GM19397 (cell line): Measurements from ENCODE around the gene ZBTB1.
A peak's percentile ranks its signal among the peaks of the same experiment; 100 is the strongest.
"Not testable (repeated sequence)": the region's sequence is repeated elsewhere in the genome, so short reads cannot be mapped to it uniquely, and the experiment has no call there.

ENCODE experiments used
- ATAC-seq: cut with Tn5 transposase; IDR thresholded peaks from one replicate; pipeline ENCODE4 v1.9.1; 2021; ENCODE audit warnings: mild to moderate bottlenecking, moderate library complexity; ENCODE audit not compliant: unreplicated experiment

The ZBTB1 gene

DNA sequence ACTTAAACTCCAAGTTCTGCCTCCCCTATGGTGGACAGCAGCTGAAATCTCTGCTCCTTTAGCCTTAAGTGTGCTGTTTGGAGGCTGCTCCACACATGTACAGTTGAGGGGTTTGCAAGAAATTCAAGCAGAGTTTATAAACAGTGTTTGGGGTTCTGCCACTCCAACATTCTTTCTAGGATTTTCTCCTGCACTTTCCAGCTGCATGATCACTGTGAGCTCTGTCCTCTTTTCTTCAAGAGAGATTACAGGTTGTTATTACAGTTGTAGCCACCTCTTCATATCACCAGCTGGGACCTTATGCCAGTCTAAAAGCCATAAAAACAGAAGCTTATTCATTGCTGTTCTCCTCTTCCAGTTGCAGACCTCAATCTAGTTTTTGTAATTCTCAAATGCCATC is 9.3 kb upstream of the ZBTB1 start:
- no peak for ATAC-seq

DNA sequence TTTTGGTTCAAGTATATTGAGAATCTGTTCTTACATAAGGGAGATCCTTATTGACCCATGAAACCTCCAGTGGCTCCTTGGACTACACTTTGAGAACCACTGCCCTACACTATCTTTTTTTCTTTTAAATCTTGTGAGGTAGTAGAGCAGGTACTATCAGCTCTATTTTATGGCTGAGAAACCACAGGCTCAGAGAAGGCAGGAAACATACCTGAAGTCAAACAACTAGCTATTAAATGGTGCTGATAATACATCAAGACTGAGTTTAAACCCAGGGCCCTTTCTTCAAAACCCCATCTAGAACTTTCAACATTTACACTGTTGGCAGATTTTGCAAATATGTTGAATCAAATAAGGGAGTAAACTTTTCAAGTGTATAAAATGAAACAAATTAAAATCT is 7.8 kb upstream of the ZBTB1 start:
- no peak for ATAC-seq

- ATAC-seq: no peak
Measured at GRCh38 chr14:64500088-64500487, 4.5 kb upstream of the ZBTB1 start.

DNA sequence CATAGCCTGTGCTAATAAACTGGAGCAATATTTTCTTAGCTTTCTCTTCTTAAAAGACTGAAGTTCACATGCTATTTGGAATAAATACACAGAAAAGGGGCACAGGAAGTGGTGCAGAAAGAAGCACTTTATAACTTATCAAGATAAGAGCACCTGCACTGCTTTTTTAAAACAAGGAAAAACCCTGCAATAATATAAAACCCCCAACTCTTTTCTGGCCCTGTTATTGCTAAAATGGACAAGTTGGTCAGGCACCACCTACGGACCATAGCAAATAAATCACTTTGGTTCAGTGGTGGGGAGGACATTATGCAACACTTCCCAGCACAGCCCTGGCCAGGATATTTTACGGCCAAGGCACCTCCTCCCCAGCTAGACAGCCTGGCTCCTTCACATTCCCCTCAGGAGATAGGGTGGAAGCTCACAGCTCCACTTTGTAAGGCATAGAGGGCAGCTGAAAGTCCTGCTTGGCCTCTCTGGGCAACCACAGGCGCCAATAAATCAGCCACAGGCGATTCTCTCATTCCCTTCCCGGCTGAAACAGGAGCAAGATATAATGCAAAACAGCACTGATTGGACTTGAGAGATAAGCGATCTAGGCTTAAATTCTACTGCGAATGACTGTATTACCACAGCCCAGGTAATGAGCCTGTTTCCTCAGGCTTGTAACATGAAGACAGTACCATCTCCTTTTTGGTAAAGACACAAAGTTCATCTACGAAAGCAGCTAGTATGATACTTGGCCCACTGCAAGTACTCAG is 3.0 kb upstream of the ZBTB1 start:
- no peak for ATAC-seq

DNA sequence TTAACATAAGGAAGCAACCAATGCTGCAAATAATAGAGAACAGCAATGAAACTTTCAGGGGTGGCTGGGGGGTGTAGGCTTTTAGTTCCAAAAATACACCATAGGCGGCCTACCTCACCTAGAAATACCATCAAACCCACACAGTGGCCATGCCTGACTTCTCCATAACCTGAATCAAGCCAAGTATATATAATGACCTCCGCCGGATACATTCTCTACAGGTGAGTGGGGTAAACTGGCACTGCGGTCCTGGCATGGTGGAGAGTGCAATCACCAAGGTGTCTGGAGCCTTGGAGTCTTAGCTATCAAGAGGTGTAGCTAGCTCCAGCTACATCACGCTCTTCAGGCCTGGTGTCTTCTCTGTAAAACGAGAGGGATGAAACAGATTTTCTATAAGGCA is 2.1 kb upstream of the ZBTB1 start:
- ATAC-seq: no peak

- peak; percentile 6 for ATAC-seq
Measured at GRCh38 chr14:64502887-64503433, 1.6 kb upstream of the ZBTB1 start.

- ATAC-seq: peak; percentile 60
Measured at GRCh38 chr14:64503434-64504309, 898 bp upstream of the ZBTB1 start, which contains the start of gene ZBTB25. ZBTB25 (minus strand) TSS chr14:64503838; CDS start chr14:64490533, 13,305 bp downstream.

- ATAC-seq: peak; percentile 29
Measured at GRCh38 chr14:64504897-64505794, 576 bp downstream of the ZBTB1 start.

GRCh38 chr14:64506721-64507120 is 2.2 kb downstream of the ZBTB1 start:
- ATAC-seq: no peak

GRCh38 chr14:64507376-64508156 is 3.0 kb downstream of the ZBTB1 start:
- ATAC-seq: no peak

GRCh38 chr14:64508215-64508776 is 3.7 kb downstream of the ZBTB1 start:
- no peak for ATAC-seq

DNA sequence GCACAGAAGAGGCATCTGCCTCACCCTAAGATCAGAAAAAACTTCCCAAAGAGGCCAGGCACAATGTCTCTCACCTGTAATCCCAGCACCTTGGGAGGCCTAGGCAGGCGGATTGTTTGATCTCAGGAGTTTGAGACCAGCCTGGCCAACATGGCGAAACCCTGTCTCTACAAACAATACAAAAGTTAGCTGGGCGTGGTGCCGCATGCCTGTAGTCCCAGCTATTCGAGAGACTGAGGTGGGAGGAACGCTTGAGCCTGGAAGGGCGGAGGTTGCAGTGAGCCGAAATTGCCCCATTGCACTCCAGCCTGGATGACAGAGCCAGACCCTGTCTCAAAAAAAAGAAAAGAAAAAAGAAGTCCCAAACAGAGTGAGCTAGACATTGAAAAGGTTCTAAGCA is 4.5 kb downstream of the ZBTB1 start:
- no peak for ATAC-seq

- no peak for ATAC-seq
Measured at GRCh38 chr14:64510825-64511671, 6.5 kb downstream of the ZBTB1 start.

DNA sequence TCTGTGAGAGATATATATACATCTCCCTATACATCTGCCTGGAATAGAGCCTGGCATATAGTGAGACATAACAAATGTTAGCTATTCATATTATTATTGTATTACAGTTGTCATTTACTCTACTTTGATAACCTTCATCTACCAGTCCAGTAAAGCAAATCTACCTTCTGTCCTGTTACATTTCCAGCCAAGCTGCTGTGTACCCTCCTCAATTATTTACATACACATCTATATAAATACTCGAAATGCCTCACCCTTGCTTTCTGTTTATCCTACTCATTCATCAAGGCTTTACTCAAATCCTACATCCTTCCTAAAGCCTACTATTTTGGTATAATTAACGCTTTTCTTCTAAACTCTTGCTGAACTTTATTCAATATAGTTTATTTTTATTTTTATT is 8.7 kb downstream of the ZBTB1 start:
- ATAC-seq: no peak

DNA sequence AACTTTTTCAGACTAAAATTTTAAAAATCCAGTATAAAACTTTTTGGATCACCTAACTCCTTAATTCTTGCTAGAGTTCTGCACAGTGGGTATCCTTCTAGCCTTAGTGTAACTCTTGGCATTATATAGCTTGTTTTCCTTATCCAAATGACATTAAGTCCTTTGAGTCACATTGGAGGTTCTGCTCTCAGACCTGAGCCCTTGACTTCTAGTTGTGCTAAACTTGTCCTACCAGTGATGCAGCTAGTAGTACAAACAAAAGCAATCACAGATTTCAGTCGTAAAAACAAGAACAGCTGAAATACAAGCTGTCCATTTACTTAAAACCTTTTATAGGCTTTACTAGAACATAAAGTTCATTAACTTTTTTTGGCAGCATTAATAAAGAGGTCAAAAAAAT is 10.5 kb downstream of the ZBTB1 start:
- ATAC-seq: no peak

GRCh38 chr14:64516969-64517368 is 12.4 kb downstream of the ZBTB1 start:
- ATAC-seq: no peak

- not testable (repeated sequence) for ATAC-seq
Measured at GRCh38 chr14:64517667-64518066, 13.1 kb downstream of the ZBTB1 start.

GRCh38 chr14:64518229-64518628 is 13.7 kb downstream of the ZBTB1 start:
- no peak for ATAC-seq

- ATAC-seq: no peak
Measured at GRCh38 chr14:64520699-64521098, 16.1 kb downstream of the ZBTB1 start.
